Vagina (tissue), 2 donors: ENCODE results near the gene TMEM141.

ENCODE experiments used
- CTCF ChIP-seq, 3 experiments: fragments of 450-650 bp in 2 of 3; fragments of 200-600 bp in 1 of 3; sonication (generic) in 1 of 3; IDR thresholded peaks; one replicate each; pipeline ENCODE4 v1.5.1; 2017 to 2019; ENCODE audit warnings: antibody characterized with exemption in 3 of 3, mild to moderate bottlenecking in 2 of 3, moderate library complexity in 2 of 3
- POLR2AphosphoS5 ChIP-seq, 2 donors: sonication (generic); formaldehyde crosslinking; IDR thresholded peaks; one replicate each; pipeline ENCODE4 v1.9.0; 2017; ENCODE audit warnings: antibody characterized with exemption in 2 of 2, mild to moderate bottlenecking in 2 of 2, low read depth in 1 of 2; ENCODE audit not compliant: insufficient read depth in 1 of 2

GRCh38 chr9:136796238-136796774, 5.2 kb downstream of the TMEM141 start, which contains the start of gene CCDC183:
- TF ChIP-seq CTCF (IDR thresholded peaks at IDR 0.05) (no peak), POLR2AphosphoS5 (IDR thresholded peaks at IDR 0.05; ENCODE audit: insufficient read depth in 1 of 2, low read depth in 1 of 2) (no peak)
